H1 (cell line): ENCODE measurements around the gene FHIT. TPM values are rescaled to one million over a fixed set of nuclear protein-coding genes. Genes with fewer than 3 reads are reported as not detected.

Experiments used
- CHD7 ChIP-seq: fragments of 300-600 bp; sonication (generic); IDR thresholded peaks from 2 replicates; pipeline ENCODE4 v1.7.1; 2012; ENCODE audit warnings: low read length, moderate library complexity, mild to moderate bottlenecking, inconsistent platforms; ENCODE audit not compliant: insufficient replicate concordance
- E2F6 ChIP-seq: IDR thresholded peaks from 2 replicates; pipeline ENCODE4 v1.6.1; 2012; ENCODE audit warnings: inconsistent platforms
- NANOG ChIP-seq: IDR thresholded peaks from 2 replicates; pipeline ENCODE4 v1.6.1; 2011; ENCODE audit warnings: low read length, low read depth, mild to moderate bottlenecking, inconsistent platforms; ENCODE audit not compliant: insufficient read depth, poor library complexity, severe bottlenecking
- RBBP5 ChIP-seq: IDR thresholded peaks from 2 replicates; pipeline ENCODE4 v1.7.1; 2012; ENCODE audit warnings: low read depth, mild to moderate bottlenecking, inconsistent platforms, low read length, moderate library complexity, borderline replicate concordance
- polyA plus RNA-seq, 7 experiments: library from polyadenylated mRNA; depleted of rRNA in 3 of 7; stranded (reverse) in 5 of 7; unstranded in 2 of 7; fragments of >200 nt in 5 of 7; fragments of 200-250 nt in 2 of 7; gene quantifications; 1 replicate in 5 of 7; 2 replicates in 1 of 7; 4 replicates in 1 of 7; pipeline versions ENCODE4 v1.2.1 to v1.2.3, GENCODE V29; 2011 to 2013; ENCODE audit warnings: missing spikeins in 2 of 7, mixed read lengths in 2 of 7
- total RNA-seq: library from RNA; stranded (reverse); fragmentation: NEBNext Ultra II Directional; extraction: Animal tissue kit (Norgen Biotek cat#: 25700); gene quantifications from 2 replicates; pipeline ENCODE4 v1.2.1, GENCODE V29; 2021

FHIT gene
- total and polyA plus RNA-seq, 2 of the 8 experiments (the other 6 are each of a cell fraction or from before 2014, with no cell fraction given) = 1.2 to 3.2 TPM

DNA sequence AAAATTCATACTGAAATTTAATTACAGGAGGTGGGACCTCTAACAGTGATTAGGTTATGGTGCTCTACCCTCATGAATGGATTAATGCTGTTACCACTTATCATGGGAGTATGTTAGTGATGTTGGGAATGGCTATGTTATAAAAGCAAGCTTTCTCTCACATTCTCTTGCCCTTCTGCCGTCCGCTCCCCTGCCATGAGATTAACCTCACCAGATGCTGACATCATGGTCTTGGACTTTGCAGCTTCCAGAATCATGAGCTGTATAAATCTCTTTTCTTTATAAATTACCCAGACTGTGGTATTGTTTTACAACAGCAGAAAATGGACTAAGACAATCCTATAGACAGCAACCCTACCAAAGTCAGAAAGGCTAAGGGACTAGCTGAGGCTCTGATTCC lies 884.8 kb downstream of the FHIT start (continued):
- TF ChIP-seq RBBP5 (no peak), CHD7 (no peak), E2F6 (no peak), NANOG (no peak)
